HEK293 (cell line): ENCODE results near the gene AIF1L.

Experiments used
- CTCF ChIA-PET: fragments of 350-600 bp; formaldehyde crosslinking; extraction: SDS; loops from one replicate; lab custom pipeline; 2021; ENCODE audit warnings: antibody characterized with exemption; lab: Yijun Ruan, JAX
- POLR2A ChIA-PET: fragments of 300-600 bp; formaldehyde crosslinking; extraction: SDS; loops from one replicate; lab custom pipeline; 2020; ENCODE audit warnings: antibody characterized with exemption, inconsistent platforms; lab: Yijun Ruan, JAX
- H3K27ac ChIP-seq: fragments of 200-500 bp; sonication (Bioruptor generic); 2 replicates; pipeline ENCODE4 v1.5.1; 2014; ENCODE audit warnings: low read depth, low read length, control low read depth, inconsistent platforms; ENCODE audit errors: extremely low read depth
- H3K36me3 ChIP-seq, 2 experiments: fragments of 200-500 bp in 1 of 2; sonication (Bioruptor generic) in 1 of 2; 1 replicate in 1 of 2; 2 replicates in 1 of 2; pipeline ENCODE4 v1.5.1; 2014 to 2017; ENCODE audit warnings: inconsistent platforms in 2 of 2, low read length in 2 of 2; ENCODE audit not compliant: control insufficient read depth in 2 of 2, insufficient read depth in 1 of 2
- H3K4me1 ChIP-seq: fragments of 200-500 bp; sonication (Bioruptor generic); 2 replicates; pipeline ENCODE4 v1.5.1; 2014; ENCODE audit warnings: mild to moderate bottlenecking, low read length, inconsistent platforms; ENCODE audit not compliant: control insufficient read depth, insufficient read depth
- H3K4me3 ChIP-seq: 2 replicates; pipeline ENCODE4 v1.5.1; 2011; ENCODE audit warnings: low read depth, mild to moderate bottlenecking, control low read depth, low read length, moderate library complexity
- H3K9me3 ChIP-seq: fragments of 200-500 bp; sonication (Bioruptor generic); 2 replicates; pipeline ENCODE4 v1.5.1; 2014; ENCODE audit warnings: low read depth, low read length, inconsistent platforms; ENCODE audit not compliant: control insufficient read depth, insufficient read depth
- IKZF3 ChIP-seq: fragments of 450-650 bp; IDR thresholded peaks from 2 replicates; pipeline ENCODE4 v1.5.0; 2018; ENCODE audit warnings: missing biosample characterization, mild to moderate bottlenecking, missing genetic modification characterization, moderate library complexity
- KLF7 ChIP-seq: fragments of 450-650 bp; formaldehyde crosslinking; IDR thresholded peaks from 2 replicates; pipeline ENCODE4 v1.5.1; 2016; ENCODE audit warnings: missing biosample characterization, missing genetic modification characterization, borderline replicate concordance
- KLF8 ChIP-seq: fragments of 450-650 bp; formaldehyde crosslinking; IDR thresholded peaks from 2 replicates; pipeline ENCODE4 v1.5.1; 2016; ENCODE audit warnings: missing biosample characterization, missing genetic modification characterization
- SP2 ChIP-seq: fragments of 450-650 bp; formaldehyde crosslinking; IDR thresholded peaks from 2 replicates; pipeline ENCODE4 v1.5.1; 2016; ENCODE audit warnings: missing biosample characterization, missing genetic modification characterization
- ZBTB20 ChIP-seq: fragments of 450-650 bp; formaldehyde crosslinking; IDR thresholded peaks from 2 replicates; pipeline ENCODE4 v1.5.1; 2016; ENCODE audit warnings: missing biosample characterization, missing genetic modification characterization
- ZIC2 ChIP-seq: fragments of 450-650 bp; formaldehyde crosslinking; IDR thresholded peaks from 2 replicates; pipeline ENCODE4 v1.5.1; 2016; ENCODE audit warnings: missing biosample characterization, missing genetic modification characterization
- ZNF175 ChIP-seq: fragments of 450-650 bp; formaldehyde crosslinking; IDR thresholded peaks from 2 replicates; pipeline ENCODE4 v1.5.1; 2016; ENCODE audit warnings: missing biosample characterization, missing genetic modification characterization
- ZNF2 ChIP-seq: fragments of 450-650 bp; formaldehyde crosslinking; IDR thresholded peaks from 2 replicates; pipeline ENCODE4 v1.5.1; 2016; ENCODE audit warnings: missing biosample characterization, missing genetic modification characterization
- ZNF324 ChIP-seq: fragments of 450-650 bp; formaldehyde crosslinking; IDR thresholded peaks from 2 replicates; pipeline ENCODE4 v1.5.1; 2016; ENCODE audit warnings: missing biosample characterization, missing genetic modification characterization
- ZNF354C ChIP-seq: fragments of 450-650 bp; formaldehyde crosslinking; IDR thresholded peaks from 2 replicates; pipeline ENCODE4 v1.5.1; 2016; ENCODE audit warnings: missing biosample characterization, missing genetic modification characterization, low read depth, borderline replicate concordance
- ZNF394 ChIP-seq: fragments of 450-650 bp; formaldehyde crosslinking; IDR thresholded peaks from 2 replicates; pipeline ENCODE4 v1.5.1; 2016; ENCODE audit warnings: missing biosample characterization, missing genetic modification characterization, mild to moderate bottlenecking, moderate library complexity, borderline replicate concordance
- ZNF404 ChIP-seq: fragments of 450-650 bp; formaldehyde crosslinking; IDR thresholded peaks from 2 replicates; pipeline ENCODE4 v1.5.1; 2017; ENCODE audit warnings: missing biosample characterization, missing genetic modification characterization
- ZNF449 ChIP-seq: fragments of 450-650 bp; formaldehyde crosslinking; IDR thresholded peaks from 2 replicates; pipeline ENCODE4 v1.5.1; 2017; ENCODE audit warnings: missing biosample characterization, mild to moderate bottlenecking, missing genetic modification characterization, moderate library complexity
- ZNF580 ChIP-seq: fragments of 450-650 bp; formaldehyde crosslinking; IDR thresholded peaks from 2 replicates; pipeline ENCODE4 v1.5.1; 2016; ENCODE audit warnings: missing biosample characterization, missing genetic modification characterization
- ZNF624 ChIP-seq: fragments of 450-650 bp; formaldehyde crosslinking; IDR thresholded peaks from 2 replicates; pipeline ENCODE4 v1.5.1; 2017; ENCODE audit warnings: missing biosample characterization, missing genetic modification characterization
- ZNF701 ChIP-seq: fragments of 450-650 bp; formaldehyde crosslinking; IDR thresholded peaks from 2 replicates; pipeline ENCODE4 v1.5.1; 2016; ENCODE audit warnings: missing biosample characterization, missing genetic modification characterization
- TF ChIP-seq, protein P1 (sequence below): fragments of 450-650 bp; formaldehyde crosslinking; IDR thresholded peaks from 2 replicates; pipeline ENCODE4 v1.5.1; 2016; ENCODE audit warnings: missing biosample characterization, missing genetic modification characterization, borderline replicate concordance

AIF1L gene

GRCh38 chr9:131080589-131080988, 15.7 kb upstream of the AIF1L start:
- no peaks in the 10 kb centered on the region for H3K36me3 ChIP-seq
- H3K9me3 ChIP-seq = no peaks in the 10 kb centered on the region
- H3K4me3 ChIP-seq = no peak overlapping the region
- no peaks in the 10 kb centered on the region for H3K4me1 ChIP-seq
- CTCF ChIA-PET = interaction anchor here (0.6 to 1.1 kb wide), 3 partner anchors 19 to 256 kb away, joined by 3 read pairs; no protein-coding TSS in a partner anchor
- TF ChIP-seq, protein P1, sequence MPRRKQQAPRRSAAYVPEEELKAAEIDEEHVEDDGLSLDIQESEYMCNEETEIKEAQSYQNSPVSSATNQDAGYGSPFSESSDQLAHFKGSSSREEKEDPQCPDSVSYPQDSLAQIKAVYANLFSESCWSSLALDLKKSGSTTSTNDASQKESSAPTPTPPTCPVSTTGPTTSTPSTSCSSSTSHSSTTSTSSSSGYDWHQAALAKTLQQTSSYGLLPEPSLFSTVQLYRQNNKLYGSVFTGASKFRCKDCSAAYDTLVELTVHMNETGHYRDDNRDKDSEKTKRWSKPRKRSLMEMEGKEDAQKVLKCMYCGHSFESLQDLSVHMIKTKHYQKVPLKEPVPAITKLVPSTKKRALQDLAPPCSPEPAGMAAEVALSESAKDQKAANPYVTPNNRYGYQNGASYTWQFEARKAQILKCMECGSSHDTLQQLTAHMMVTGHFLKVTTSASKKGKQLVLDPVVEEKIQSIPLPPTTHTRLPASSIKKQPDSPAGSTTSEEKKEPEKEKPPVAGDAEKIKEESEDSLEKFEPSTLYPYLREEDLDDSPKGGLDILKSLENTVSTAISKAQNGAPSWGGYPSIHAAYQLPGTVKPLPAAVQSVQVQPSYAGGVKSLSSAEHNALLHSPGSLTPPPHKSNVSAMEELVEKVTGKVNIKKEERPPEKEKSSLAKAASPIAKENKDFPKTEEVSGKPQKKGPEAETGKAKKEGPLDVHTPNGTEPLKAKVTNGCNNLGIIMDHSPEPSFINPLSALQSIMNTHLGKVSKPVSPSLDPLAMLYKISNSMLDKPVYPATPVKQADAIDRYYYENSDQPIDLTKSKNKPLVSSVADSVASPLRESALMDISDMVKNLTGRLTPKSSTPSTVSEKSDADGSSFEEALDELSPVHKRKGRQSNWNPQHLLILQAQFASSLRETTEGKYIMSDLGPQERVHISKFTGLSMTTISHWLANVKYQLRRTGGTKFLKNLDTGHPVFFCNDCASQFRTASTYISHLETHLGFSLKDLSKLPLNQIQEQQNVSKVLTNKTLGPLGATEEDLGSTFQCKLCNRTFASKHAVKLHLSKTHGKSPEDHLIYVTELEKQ (tag by site-specific recombination) = no peak
- no peak for TF ChIP-seq ZNF404 (tag by site-specific recombination)
- no peak for TF ChIP-seq ZNF2 (tag by site-specific recombination)
- no peak for TF ChIP-seq KLF8
- no peak for TF ChIP-seq ZNF701 (tag by site-specific recombination)
- POLR2A ChIA-PET = interaction anchor here (0.6 kb wide), 1 partner anchor 34 kb away, joined by 5 read pairs; no protein-coding TSS in a partner anchor
- H3K27ac ChIP-seq = no peak overlapping the region

DNA sequence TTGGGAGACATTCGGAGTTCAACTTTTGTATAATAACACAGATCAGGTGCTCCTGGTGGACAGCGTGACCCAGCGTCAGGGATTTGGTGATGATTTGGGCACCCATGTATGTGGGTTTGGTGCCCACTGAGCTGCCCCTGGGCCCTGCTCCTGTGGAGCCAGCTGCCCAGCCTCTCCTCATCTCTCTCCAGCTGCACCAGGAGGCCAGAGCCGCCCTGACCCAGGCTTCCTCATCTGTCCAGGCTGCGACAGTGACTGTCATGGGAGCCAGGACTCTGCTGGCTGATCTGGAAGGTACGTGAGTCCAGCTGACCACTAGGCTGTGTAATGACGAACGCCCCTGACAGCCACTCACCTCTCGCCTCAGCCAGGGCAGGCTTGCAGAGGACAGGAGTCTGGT, 14.5 kb upstream of the AIF1L start:
- POLR2A ChIA-PET = no interaction called here
- H3K4me3 ChIP-seq = no peak overlapping the region
- TF ChIP-seq KLF7 (tag by site-specific recombination) (no peak), ZNF580 (tag by site-specific recombination) (no peak), ZBTB20 (no peak), ZNF624 (no peak), IKZF3 (tag by site-specific recombination) (no peak), SP2 (no peak), ZNF354C (tag by site-specific recombination) (no peak), ZNF324 (tag by site-specific recombination) (no peak), ZNF449 (tag by site-specific recombination) (no peak), ZNF175 (tag by site-specific recombination) (no peak), ZNF394 (no peak), ZIC2 (tag by site-specific recombination) (no peak)
- TF ChIP-seq, all 188 proteins: peak for 0
- Histone ChIP-seq H3K9me3 (no peaks in the 10 kb centered on the region), H3K27ac (no peak overlapping the region), H3K4me1 (no peaks in the 10 kb centered on the region), H3K36me3 (no peaks in the 10 kb centered on the region)
- CTCF ChIA-PET = interaction anchor here (0.6 kb wide), 1 partner anchor 20 kb away, joined by 3 read pairs; no protein-coding TSS in a partner anchor
